Ovary (tissue), 3 donors: ENCODE data around the gene FOXRED2.

Experiments used
- EP300 ChIP-seq: sonication (generic); formaldehyde crosslinking; IDR thresholded peaks from one replicate; pipeline ENCODE4 v1.6.1; 2017; ENCODE audit warnings: antibody characterized with exemption
- POLR2A ChIP-seq: fragments of 450-650 bp; IDR thresholded peaks from one replicate; pipeline ENCODE4 v1.6.1; 2017; ENCODE audit warnings: antibody characterized with exemption, mild to moderate bottlenecking, moderate library complexity
- TF ChIP-seq, protein P1 (sequence below), 3 donors: fragments of 450-650 bp in 2 of 3; fragments of 200-600 bp in 1 of 3; IDR thresholded peaks; one replicate each; pipeline versions ENCODE4 v1.5.1 to v1.8.0; 2016 to 2022; ENCODE audit warnings: antibody characterized with exemption in 3 of 3, mild to moderate bottlenecking in 1 of 3
- donor health status: DM: no; HTN: no; CAD: no.

DNA sequence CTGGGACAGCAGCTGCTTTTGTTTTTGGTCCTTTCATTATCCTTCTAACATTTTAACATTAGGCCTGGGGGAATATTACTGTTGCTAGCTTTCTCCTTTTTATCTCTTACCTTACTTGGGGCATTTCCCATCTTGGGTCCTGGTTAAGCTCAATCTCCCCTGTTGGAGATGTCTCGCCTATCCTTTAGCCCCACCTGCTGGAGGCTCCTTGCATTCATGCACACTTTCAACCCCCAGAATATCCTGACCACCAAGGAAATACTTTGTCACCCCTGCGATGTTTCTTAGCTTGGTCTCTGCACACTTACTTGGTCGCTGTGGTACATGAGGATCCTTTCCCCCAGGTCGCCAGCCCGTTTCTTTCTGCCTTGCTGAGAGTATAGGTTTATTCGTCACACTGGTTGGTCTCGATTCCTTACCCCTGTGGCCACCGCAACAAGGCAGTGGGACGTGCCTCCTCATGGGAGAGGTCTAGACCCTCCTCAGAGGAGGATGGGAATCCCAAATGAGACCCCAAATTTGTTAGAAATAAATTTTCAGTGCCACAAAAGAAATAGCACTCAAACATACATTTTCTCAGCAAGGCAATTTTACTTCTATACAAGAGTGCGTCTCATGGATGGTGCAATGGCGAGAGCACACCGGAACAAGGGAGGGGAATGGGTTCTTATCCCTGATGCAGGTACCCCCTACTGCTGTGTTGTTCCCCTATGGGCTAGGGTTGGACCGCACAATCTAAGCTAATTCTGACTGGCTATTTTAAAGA lies 20.0 kb downstream of the FOXRED2 start:
- TF ChIP-seq, protein P1, sequence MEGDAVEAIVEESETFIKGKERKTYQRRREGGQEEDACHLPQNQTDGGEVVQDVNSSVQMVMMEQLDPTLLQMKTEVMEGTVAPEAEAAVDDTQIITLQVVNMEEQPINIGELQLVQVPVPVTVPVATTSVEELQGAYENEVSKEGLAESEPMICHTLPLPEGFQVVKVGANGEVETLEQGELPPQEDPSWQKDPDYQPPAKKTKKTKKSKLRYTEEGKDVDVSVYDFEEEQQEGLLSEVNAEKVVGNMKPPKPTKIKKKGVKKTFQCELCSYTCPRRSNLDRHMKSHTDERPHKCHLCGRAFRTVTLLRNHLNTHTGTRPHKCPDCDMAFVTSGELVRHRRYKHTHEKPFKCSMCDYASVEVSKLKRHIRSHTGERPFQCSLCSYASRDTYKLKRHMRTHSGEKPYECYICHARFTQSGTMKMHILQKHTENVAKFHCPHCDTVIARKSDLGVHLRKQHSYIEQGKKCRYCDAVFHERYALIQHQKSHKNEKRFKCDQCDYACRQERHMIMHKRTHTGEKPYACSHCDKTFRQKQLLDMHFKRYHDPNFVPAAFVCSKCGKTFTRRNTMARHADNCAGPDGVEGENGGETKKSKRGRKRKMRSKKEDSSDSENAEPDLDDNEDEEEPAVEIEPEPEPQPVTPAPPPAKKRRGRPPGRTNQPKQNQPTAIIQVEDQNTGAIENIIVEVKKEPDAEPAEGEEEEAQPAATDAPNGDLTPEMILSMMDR (IDR thresholded peaks at IDR 0.05): no peak
- TF ChIP-seq POLR2A (no peak), EP300 (no peak)
